Muscle of back (tissue), 11 donors: ENCODE data around the gene UNC5B. TPM values are rescaled to one million over a fixed set of nuclear protein-coding genes. Genes with fewer than 3 reads are reported as not detected.

Experiments used
- DNase-seq, 3 donors: peaks; one replicate each; pipeline versions ENCODE4 v3.0.0 to v3.0.0-alpha.2; 2013
- polyA plus RNA-seq, 10 donors: library from polyadenylated mRNA; unstranded; fragments of 120-200 nt; gene quantifications; one replicate each; pipeline ENCODE4 v1.2.1, GENCODE V29; 2013; ENCODE audit not compliant: insufficient read length in 10 of 10

The UNC5B gene
- polyA plus RNA-seq, 10 donors, result 8.1 to 17.1 (median 10.4) TPM

DNA sequence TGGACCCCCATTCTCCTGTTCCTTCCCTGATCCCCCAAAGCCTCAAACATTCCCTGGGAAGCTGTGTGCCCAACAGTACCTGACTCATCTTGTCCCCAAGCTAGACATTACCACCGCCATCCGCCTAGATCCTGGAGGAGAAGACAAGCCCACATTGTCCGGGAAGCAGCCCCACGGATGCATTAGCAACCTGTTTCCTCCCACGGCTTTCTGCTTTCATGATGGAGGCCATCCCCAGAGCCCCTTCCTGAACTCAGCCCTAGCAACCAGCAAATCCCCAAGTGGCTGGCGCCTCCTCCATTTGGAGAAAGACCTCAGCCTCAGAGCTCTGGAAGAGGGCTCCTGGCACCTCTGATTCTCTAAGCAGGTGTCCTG is 104.4 kb downstream of the UNC5B start:
- DNase-seq, result no peak

DNA sequence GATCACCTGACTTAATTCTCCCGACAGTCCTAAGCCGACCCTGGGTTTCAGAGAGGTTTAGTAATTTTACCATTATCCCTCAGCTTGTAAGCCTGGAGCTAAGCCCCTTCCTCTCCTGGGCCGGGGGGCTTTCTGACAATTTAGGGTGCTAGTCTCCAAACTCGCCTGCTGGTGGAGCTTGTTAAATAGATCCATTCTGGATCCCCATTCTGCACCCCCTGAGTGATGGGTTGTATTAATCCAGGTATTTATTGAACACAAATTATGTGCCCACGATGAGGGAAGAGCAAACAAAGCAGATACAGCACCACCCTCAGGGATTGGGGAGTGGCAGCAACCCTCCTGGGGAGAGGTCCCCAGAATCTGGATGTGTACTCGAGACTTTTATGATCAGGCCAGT is 105.4 kb downstream of the UNC5B start:
- DNase-seq, result no peak

DNA sequence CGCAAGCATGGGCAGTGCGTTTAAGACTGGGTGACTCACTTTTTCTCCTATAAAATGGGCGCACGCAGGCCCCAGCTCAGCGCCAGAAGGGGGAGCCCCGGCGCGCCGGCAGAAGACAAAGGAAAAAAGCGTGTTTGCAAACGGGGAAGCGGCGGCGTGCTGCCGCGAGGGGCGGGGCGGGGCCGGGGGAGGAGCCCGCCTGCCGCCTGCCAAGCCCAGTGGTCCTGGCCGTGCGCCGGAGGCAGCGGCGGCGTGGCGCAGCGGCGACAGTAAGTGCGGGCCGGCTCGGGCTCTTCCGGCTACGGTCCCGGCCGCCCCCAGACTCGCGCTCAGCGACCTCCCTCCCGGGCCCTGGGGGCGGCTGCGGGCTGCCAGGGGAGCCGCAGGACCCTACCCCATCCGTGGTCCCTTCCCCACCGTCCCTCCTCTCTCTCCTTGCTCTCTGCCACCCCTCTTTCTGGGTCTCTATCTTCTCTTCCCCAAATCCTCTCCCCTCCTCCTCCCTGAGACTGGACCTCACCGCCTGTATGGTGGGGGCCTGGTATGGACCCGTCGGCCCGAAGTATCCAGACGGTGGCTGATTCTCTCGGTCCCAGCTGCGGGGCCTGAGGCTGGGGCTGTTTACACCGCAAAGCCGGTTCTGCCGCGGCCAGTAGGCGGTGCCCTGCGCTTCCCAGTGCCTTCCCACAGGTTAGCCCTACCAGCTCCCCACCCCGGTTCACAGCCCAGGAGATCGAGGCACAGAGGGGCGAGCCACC is 106.9 kb downstream of the UNC5B start, which contains the start of gene SLC29A3:
Gene SLC29A3 (plus strand): TSS at position 218 of the 758 bp plus-strand sequence. CDS start 51 bp downstream, at position 269.
- DNase-seq, result peak; percentile 80 to 92 (median 87)

DNA sequence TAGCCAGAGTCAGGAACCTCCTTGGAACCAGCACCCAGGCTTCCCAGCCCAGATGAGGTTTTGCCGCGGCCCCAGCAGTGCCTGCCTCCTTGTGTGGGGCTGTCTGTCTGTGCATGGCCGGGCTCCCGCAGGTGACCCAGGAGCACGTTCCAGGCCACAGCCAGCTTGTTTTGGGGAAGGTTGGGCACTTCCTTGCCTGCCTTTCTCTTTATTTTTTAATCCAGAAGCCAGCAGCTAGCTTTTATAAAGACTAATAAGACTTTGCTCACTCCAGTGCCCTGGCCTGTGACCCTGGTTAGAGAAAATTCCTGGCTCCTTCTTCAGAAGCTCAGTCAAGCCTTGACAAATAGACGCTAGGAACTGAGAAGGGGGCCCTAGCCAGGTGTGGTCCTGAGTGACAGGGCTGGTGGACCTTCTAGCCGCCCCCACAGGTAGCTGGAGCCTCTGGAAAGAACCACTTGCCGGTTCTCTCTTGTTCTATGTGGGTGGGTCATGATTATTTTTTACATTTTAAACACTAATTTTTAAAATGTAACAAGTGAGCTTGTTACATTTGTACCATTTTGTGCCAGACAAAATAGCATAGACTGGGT is 107.5 kb downstream of the UNC5B start:
- DNase-seq, result no peak

DNA sequence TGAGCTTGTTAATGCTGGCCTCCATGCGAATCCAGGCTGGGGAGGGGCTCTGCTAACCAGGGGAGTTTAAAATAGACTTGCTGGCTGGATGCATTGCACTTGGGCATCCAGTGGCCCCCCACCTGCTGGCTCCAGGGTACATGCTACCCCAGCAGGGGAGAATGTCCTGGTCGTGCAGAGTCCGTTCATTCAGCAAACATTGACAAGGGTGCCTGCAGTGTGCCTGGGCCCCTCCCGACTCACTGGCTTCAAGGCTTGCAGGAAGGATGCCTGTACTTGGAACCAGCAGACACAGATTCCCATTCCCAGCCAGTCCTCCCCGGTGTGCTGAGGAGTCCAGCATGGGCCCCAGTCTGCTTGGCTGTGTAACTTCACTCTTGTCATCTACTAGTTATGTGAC is 108.2 kb downstream of the UNC5B start:
- DNase-seq, result no peak

DNA sequence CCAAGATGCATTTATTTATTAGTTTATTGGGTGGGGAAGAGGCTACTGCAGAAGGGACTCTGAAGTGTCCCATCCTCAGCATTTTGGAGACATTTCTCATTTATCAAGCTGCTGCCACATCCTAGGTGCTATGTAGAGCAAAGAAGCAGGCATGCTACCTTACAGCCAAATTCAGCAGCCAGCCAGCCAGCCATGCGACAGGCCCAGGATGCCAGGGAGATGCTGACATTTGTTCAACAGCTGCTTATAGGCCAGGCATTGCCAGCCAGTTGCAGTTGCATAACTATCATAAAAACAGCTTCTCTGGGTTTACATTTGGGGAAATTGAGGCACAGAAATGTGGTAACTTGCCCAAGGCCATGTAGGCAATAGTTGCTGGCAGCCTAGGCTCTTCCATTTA is 109.0 kb downstream of the UNC5B start:
- DNase-seq, result no peak

DNA sequence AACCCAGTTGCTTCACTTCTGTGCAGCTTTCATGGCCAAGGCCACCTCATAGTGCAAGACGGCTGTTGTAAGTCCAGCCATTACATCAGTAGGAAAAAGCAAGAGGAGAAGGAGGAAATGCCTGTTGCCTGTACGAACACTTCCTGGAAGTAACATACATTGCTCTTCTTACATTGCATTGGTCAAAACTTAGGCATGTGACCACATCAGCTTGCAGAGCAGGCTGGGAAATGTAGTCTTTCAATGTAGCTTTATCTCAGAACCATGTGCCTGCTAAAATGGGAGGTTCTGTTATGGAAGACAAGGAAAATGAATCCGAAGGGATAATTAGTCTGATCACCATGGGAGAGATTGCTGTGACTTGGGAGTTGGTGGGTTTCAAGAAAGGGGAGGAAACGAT is 111.0 kb downstream of the UNC5B start:
- DNase-seq, result no peak

DNA sequence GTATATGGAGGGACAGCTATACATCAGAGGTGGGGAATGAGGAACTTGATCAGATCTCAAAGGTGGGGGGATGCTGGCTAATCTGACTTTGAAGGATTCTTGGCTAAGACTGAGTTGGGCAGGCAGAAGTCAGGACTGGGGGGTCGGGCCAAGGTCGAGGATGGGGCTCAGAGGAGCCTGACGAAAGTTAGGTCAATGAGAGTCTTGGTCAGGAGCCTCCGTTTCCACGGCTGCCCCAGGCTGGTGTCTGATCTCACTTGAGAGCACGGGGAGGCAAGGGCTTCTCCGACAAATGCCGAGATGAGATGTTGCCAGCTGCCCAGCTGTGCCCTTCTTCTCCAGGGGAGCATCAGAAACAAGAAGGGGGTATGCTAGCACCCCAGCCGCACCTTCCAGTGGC is 112.4 kb downstream of the UNC5B start:
- DNase-seq, result no peak

DNA sequence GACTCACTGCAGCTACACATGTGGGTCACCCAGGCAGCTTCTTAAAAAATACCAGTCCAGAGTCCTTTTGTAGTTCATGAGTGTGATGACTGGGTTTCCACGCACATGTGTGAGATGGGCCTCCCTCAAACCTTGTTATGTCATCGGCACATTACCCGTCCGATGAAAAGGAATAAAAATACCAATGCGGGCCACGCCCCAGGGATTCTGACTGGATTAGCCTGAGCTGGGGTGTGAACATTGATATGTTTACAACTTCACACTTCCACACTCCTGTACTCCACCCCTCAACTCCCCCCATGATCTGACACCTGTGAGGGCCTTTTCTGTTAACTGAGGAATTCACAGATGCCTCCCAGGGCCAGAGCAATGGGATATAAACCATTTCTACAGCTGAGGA is 112.9 kb downstream of the UNC5B start:
- no peak for DNase-seq

DNA sequence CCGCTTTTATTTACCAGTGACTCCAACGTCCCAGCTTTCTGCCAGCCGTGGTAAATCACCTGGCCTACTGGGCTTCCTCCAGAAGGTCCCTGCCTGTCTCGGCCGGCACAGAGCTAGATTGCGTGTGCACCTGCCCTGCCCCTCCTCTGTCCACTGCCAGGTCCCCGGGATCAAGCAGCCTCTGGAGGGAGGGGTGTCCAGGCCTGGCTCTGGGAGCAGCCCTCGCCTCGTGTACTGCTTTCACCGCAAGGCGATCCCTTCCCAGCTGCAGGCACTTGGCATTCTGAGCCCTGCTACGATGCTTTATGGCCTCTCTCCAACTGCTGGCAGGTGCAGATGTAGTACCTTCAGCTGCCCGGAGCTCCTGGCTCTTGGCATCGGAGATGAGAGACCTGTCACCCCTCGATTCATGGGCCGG is 114.1 kb downstream of the UNC5B start:
- DNase-seq, result no peak

DNA sequence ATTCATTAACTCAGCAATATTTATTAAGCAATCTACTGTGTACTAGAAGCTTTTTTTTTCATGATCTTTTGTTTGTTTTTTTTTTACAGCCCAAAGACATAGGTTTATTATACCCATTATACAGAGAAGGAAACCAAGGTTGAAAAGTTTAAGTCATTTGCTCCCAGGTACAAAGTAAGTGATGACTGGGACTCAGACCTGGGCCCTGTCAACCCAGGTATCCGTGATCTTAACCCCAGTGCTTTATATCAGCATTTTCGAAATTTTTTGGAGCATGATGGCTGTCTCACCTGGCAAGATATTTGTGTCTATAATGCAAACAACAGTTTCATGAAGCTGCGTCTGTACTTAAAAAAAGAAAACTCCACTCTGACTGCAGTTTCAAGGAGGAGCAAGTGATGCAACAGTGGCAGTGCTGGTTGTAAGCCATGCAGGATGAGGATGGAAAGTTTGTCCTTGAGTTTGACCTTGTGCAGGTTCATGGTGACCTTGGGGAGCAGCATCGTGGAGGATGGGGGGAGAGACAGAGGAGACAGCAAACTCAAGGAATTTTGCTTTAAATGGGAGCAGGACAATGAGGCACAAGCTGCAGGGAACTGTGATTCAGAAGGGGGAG is 118.5 kb downstream of the UNC5B start:
- no peak for DNase-seq

DNA sequence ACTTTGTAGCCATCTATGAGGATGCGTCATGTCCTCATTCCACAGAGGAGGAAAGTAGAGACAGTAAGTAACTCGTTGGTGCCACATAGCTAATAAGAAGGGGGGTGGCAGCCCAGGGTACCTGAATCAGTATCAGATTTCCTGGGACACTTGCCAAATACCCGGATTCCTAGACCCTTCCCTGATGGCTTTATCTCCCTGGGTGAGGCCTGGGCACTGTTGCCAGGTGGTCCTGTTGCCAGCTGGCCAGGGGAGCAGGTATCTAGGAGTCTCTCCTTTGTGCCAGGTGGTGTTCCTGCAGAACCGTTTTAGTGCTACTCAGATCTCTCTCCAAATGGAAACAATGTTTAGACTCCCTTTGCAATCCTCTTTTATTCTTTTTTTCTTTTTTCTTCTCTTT is 119.4 kb downstream of the UNC5B start:
- DNase-seq, result no peak

DNA sequence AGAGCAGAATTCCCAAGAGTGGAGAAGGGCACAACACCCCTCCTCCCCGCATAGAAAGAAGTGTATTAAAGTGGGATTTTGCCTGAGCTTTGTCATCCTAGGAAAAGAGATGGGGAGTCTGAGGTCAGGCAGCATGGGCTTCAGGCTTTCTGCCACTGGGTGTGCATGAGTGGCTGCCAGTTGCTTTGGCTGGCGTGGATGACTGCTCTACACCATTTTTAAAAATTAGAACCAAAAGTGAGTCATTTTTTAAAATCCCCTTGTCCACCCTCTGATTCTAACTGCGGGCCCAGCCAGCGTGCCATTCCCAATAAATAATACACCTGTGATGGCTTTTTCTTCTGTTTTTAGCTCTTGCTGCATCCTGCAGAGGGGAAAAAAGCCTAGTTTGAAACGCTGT is 120.1 kb downstream of the UNC5B start:
- DNase-seq, result no peak

DNA sequence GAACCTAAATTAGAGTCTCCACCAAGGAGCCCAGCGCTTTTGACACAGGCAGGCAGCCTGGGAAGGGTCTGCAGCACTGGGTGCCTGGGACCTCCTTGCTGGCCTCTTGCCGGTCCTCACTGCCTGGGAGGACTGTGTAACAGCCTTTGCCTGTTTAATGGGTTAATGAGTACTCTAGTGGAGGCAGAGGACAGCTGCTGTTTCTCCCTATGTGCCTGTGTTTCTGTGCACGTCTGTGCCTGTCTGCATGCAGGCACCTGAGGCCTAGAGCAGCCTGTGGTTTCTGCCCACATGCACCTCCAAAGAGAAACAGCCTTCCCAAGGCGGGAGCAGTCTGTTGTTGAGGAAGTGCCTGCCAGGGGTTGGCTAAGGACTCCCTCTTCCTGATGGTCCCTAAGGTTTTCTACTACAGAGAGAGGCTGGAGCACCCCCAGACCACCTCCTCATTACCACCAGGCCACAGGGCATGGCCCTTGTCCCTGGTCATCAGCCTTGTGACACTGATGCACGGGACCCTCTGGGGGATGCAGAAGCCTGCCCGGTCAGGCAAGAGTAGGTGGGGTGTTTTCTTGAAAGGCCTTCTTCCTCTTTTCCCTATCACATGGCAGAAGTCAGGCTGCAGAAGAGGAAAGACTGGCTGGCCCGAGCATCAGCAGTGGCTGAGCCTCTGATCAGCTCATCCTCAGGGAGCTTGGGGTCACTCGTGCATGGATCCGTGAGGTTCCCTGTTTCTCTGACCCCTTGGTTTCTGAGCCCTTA is 120.9 kb downstream of the UNC5B start:
- DNase-seq, result peak in 1 of 3 donors; percentile 34

DNA sequence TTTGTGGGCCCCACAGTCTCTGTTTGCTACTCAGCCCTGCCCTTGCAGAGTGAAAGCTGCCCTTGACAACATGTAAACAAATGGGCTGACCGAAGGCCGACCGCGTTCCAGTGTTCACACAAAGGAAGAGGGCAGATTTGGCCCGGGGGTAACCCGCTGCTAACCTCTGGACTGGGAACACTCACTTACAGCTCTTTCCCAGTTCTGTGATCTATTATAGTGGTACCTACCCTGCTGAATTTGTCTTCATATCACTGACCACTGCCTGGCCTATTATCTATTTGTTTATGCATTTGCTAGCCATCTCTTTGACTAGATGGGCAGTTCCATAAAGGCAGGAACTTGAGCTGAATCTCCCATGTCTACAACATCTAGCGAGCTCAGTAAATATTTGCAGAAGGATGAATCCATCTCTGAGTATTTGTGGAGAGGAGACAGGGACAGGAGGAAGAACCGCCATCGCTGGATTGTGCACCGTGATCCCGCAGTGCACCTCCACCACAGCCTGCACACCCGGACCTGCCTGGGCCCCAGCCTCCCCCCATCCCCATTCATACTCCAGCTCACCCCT is 121.9 kb downstream of the UNC5B start:
- DNase-seq, result no peak

DNA sequence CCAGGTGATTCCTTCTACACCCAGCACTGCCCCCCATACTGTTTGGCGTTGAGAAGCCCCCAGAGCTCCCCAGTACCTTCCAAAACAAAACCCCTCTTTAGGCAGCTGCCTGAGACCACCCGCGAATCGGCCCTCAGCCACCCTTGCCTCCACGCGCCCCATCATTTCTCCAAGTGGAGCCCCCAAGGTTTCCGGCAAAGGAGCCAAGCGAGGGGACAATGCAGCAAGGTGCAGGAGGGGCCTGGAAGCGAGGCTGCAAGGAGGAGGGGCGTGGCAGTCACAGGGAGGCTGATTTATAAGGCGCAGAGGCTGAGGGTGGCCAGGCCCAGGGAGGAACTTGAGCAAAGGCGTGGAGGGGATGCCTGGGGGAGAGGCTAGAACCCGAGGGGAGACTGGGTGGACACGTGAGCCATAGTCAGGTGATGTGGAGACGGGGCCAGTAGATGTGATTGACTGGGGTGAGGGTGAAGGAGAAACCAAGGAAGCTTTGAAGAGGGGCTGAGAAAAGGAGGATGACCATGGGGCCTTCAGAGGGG is 122.9 kb downstream of the UNC5B start:
- DNase-seq, result no peak

DNA sequence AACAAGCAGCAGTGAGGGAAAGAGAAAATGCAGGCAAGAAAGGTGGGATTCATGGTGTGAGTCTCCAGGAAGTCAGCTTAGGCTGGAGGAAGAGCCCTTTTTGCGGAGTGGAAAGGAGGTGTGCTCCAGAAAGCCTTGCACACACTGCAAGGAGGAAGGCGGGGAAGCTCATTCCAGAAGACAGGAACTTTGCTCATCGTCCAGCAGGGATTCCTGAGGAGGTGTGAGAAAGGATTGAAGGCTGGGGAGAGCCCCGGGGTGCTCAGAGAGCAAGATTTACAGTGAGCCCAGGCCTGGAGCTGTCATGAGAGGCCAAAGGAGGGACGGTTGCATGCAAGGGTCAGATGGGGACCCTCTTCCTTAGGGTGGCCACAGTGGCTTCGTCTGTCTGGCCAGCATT is 124.3 kb downstream of the UNC5B start:
- no peak for DNase-seq

DNA sequence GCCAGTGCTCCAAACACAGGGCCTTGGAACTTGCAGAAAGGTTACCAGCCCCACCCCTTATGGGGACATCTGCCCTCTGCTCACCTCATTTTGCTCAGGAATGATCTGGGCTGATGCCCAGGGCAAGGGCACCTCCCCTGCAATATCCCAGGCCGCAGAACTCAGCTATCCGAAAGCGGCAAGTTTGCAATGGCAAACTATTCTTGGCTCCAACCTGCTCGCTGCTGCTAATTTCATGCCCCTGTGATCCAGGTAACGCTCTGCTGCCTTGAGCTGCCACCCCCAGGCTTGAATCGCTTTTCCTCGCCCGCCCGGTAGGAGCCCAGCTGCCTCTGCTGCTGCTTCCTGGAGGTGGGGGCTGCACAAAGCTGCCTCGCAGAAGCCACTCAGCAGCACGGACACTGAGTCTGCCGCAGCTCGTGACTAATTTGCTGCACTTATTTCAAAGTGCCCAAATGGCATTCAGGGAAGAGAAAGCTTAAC is 124.9 kb downstream of the UNC5B start:
- no peak for DNase-seq

DNA sequence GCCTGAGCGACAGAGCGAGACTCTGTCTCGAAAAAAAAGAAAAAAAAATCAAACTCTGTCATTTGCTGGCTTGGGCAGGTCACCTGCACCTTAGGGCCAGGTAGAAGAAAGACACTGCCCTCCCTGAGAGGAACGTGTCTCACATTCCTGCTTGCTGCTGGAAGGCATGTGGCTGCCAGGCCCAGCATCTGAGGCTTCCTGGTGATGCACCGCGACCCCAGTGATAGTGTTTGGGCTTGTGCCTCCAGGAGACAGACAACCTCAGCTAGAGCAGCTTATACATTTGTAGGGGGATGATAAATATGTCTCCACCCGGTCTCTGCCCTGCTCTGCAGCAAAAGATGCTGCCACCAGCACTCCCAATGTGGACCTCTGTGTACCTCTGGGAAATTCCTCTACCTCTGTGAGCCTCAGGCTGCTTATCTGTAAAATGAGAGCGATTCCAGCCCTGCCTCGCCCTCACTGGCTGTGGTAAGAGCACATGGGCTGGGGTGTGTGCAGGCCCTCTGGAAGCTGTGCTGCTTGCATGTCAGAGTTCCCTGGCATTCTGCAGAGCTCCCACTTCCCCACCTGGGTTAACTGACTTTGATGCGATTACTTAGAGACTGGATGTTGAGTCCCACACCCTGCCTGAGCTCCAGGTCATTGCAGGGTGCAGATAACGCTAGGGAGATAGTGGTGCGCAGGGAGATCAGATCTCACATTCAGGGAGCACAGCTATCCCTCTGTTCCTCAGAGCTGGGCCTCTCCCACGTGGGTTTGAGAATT is 126.5 kb downstream of the UNC5B start:
- DNase-seq, result no peak

DNA sequence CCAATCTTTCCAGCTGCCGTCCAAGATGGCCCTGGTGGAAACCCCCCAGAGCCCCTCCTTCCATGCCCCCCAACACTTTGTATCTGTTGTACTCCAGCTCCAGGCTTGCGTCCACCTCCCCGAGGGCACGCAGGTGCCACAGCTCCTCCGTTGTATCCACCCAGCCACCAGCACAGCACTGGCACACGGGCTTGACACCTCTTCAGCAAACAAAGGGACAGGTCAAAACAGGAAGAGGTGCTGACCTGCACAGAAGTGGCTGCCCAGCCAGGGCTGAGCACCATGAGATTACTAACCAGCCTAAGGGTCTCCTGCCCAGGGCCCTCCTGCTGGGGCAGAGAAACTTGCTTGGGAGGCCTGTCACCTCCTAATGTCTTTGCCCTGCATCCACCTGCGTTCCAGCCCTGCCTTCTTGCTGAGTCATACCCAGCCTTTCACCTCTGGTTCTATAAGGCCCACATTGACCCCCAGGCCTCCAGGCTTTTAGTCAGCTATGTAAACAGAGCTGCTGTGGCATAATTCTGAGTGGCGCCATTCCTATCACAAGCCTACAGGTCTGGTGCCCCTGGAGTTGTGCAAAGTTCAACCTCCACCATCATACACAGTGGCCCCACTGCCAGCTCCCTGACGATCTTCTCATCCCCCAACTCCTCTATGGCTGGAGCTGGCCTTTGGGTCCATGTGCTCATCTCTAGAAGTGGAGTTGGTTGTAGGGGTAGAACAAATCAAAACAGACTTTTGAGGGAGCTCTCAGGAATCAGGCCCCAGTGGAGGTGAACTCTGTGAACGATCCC is 127.6 kb downstream of the UNC5B start:
- no peak for DNase-seq
